Erythroblast (primary cell): ENCODE data around the gene WNT3A.

Experiments used
- GATA1 ChIP-seq: IDR thresholded peaks from 2 replicates; pipeline ENCODE4 v1.6.1; 2011; ENCODE audit warnings: low read depth, mild to moderate bottlenecking, control low read depth, low read length, moderate library complexity
- POLR2A ChIP-seq: IDR thresholded peaks from 2 replicates; pipeline ENCODE4 v1.6.1; 2011; ENCODE audit warnings: mild to moderate bottlenecking, low read length

DNA sequence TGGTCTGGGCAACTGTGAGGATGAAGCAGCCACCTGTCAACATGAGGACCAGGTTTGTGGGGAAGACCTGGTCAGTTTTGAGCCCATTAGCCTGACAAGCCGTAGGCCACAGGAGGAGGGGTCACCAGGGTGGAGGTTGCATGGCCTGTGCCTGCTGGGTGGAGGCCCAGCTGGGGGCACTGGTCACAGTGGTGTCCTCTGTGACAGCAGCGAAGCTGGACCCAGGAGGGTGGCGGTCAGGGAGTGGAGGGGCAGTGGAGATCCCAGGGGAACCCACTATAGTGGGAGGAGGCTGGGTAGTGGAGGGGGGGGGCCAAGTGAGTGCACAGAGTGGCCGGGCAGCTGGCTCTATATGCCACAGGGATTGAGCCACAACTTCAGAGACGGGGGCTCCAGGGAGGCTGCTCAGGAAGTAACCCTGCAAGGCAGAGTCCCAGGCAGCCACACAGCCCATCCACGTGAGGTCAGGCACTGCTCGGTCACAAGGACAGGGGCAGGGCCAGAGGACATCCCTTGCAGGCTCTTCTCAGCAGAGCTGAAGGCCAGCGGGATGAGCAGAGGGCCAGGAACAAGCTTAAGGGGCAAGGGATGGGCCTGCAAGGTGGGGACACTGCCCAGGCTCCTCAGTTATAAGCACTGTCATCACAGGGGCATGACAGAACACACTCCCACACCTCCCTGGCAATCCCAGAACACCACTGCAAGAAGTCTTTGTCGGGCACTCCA is 98.6 kb downstream of the WNT3A start:
- TF ChIP-seq POLR2A (no peak), GATA1 (no peak)
